Prostate gland (tissue), 2 donors: ENCODE results near the gene CSF2RB.

Experiments used
- POLR2A ChIP-seq: fragments of 450-650 bp; IDR thresholded peaks from one replicate; pipeline ENCODE4 v1.6.1; 2016; ENCODE audit warnings: antibody characterized with exemption, mild to moderate bottlenecking
- POLR2AphosphoS5 ChIP-seq: sonication (generic); formaldehyde crosslinking; IDR thresholded peaks from one replicate; pipeline ENCODE4 v1.6.1; 2017; ENCODE audit warnings: antibody characterized with exemption
- TF ChIP-seq, protein P1 (sequence below), 4 experiments: fragments of 200-600 bp in 2 of 4; fragments of 450-650 bp in 2 of 4; sonication (generic) in 2 of 4; IDR thresholded peaks; 1 replicate in 3 of 4; 2 replicates in 1 of 4; pipeline ENCODE4 v1.5.1; 2016 to 2019; ENCODE audit warnings: antibody characterized with exemption in 4 of 4, mild to moderate bottlenecking in 2 of 4, moderate library complexity in 2 of 4

DNA sequence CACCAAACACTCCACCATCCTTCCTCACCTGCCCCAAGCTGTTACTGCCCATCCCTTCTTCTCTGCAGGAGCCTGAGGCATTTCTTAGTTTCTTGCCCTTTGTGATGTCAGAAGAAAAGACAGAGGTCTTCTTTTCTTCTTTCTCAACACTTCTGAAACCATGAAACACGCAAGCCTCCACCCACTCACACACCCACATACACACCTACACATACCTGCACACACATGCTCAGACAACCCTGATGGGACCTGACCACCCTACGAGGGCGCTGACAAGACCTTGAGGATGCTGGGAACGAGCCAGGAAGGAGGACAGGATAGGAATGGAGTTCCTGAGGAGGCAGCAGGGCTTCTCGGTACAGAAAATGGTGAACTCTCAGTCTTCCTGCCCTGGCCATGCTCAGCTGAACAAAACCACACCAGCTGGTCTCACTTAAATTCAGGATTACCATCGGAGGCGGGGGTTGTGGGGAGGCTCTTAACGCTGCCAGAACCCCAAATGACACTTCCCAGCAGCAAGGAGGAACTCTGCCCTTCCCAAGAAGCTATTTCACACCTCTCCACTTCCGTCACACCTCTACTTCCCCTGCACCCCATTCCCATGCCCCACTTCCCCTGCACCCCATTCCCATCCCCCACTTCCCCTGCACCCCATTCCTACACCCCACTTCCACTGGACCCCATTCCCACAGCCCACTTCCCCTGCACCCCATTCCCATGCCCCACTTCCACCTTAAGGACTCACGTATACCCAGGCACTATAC lies 41.0 kb downstream of the CSF2RB start:
- TF ChIP-seq POLR2A (no peak), POLR2AphosphoS5 (no peak)
- TF ChIP-seq, protein P1, sequence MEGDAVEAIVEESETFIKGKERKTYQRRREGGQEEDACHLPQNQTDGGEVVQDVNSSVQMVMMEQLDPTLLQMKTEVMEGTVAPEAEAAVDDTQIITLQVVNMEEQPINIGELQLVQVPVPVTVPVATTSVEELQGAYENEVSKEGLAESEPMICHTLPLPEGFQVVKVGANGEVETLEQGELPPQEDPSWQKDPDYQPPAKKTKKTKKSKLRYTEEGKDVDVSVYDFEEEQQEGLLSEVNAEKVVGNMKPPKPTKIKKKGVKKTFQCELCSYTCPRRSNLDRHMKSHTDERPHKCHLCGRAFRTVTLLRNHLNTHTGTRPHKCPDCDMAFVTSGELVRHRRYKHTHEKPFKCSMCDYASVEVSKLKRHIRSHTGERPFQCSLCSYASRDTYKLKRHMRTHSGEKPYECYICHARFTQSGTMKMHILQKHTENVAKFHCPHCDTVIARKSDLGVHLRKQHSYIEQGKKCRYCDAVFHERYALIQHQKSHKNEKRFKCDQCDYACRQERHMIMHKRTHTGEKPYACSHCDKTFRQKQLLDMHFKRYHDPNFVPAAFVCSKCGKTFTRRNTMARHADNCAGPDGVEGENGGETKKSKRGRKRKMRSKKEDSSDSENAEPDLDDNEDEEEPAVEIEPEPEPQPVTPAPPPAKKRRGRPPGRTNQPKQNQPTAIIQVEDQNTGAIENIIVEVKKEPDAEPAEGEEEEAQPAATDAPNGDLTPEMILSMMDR (IDR thresholded peaks at IDR 0.05) = no peak
